ENCODE data around the gene SAMD11. TPM values are rescaled to one million over a fixed set of nuclear protein-coding genes. Genes with fewer than 3 reads are reported as not detected.

The SAMD11 gene
- total RNA-seq, 1 donor from 2014 or later: not detected

DNA sequence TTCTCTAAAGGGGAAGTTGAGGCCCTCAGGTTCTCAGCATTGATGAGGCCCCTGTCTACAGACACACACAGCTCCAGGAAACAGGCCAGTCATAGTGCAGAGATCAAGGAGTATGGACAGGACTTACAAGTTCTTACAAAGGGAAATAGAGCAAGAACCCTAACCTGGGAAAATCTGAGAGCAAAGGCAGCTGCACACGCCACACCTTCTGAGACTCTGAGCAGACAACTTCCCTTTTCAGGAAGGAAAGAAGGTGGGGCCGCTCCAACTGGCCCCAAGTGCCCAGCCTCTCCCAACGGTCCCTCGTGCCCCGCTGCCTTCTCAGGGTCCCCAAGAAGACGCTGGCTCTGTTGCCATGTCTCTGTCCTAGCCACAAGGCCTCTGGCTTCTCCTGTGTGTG, 31.8 kb downstream of the SAMD11 start:
- no peak overlapping the region for H3K27ac Mint-ChIP-seq
- CTCF ChIA-PET: no interaction called here
- POLR2A ChIA-PET: interaction anchor here (1.5 kb wide), 1 partner anchor 15 kb away, joined by 5 read pairs; no protein-coding TSS in a partner anchor
- ATAC-seq (ENCODE audit: low read depth) (no peak), DNase-seq (no peak)
- H3K4me3 Mint-ChIP-seq: no peak overlapping the region
- H3K27me3 Mint-ChIP-seq: no peaks in the 10 kb centered on the region
- peaks cover 73% of the 10 kb centered on the region for H3K36me3 Mint-ChIP-seq (ENCODE audit: low read depth)
- intact Hi-C loops (cut with micrococcal nuclease): no loop called here
- peaks cover 24% of the 10 kb centered on the region for H3K4me1 Mint-ChIP-seq
- H3K9me3 Mint-ChIP-seq: no peaks in the 10 kb centered on the region
- TF ChIP-seq, protein P1, sequence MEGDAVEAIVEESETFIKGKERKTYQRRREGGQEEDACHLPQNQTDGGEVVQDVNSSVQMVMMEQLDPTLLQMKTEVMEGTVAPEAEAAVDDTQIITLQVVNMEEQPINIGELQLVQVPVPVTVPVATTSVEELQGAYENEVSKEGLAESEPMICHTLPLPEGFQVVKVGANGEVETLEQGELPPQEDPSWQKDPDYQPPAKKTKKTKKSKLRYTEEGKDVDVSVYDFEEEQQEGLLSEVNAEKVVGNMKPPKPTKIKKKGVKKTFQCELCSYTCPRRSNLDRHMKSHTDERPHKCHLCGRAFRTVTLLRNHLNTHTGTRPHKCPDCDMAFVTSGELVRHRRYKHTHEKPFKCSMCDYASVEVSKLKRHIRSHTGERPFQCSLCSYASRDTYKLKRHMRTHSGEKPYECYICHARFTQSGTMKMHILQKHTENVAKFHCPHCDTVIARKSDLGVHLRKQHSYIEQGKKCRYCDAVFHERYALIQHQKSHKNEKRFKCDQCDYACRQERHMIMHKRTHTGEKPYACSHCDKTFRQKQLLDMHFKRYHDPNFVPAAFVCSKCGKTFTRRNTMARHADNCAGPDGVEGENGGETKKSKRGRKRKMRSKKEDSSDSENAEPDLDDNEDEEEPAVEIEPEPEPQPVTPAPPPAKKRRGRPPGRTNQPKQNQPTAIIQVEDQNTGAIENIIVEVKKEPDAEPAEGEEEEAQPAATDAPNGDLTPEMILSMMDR (IDR thresholded peaks at IDR 0.05): no peak

DNA sequence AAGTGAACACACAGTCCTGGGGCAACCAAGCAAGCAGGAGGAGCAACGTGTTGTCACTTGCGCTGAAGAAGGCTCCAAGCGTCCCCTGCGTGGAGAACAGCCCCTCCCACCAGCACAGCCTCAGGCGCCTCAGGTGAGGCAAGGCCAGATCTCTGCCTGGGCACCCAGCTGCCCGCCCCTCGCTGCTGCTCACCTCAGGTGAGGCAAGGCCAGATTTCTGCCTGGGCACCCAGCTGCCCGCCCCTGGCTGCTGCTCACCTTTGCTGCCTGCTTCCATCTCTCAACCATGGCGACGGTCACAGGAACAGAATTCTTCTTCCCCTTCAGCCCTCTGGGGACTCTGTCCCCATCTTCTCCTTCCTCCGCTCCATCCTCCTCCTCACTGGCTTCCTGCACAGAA, 32.9 kb downstream of the SAMD11 start:
- H3K27me3 Mint-ChIP-seq: no peaks in the 10 kb centered on the region
- no peaks in the 10 kb centered on the region for H3K9me3 Mint-ChIP-seq
- ChIA-PET CTCF (interaction anchor here (0.8 kb wide), 1 partner anchor 19 kb away, joined by 3 read pairs; no protein-coding TSS in a partner anchor), POLR2A (interaction anchor here (1.5 kb wide), 1 partner anchor 16 kb away, joined by 5 read pairs; no protein-coding TSS in a partner anchor)
- TF ChIP-seq, protein P1 (IDR thresholded peaks at IDR 0.05): no peak
- intact Hi-C loops (cut with micrococcal nuclease): no loop called here
- H3K36me3 Mint-ChIP-seq (ENCODE audit: low read depth): peaks cover 62% of the 10 kb centered on the region
- peaks cover 26% of the 10 kb centered on the region for H3K4me1 Mint-ChIP-seq
- no peak overlapping the region for H3K27ac Mint-ChIP-seq
- ATAC-seq (ENCODE audit: low read depth) (no peak), DNase-seq (no peak)
- H3K4me3 Mint-ChIP-seq: no peak overlapping the region

DNA sequence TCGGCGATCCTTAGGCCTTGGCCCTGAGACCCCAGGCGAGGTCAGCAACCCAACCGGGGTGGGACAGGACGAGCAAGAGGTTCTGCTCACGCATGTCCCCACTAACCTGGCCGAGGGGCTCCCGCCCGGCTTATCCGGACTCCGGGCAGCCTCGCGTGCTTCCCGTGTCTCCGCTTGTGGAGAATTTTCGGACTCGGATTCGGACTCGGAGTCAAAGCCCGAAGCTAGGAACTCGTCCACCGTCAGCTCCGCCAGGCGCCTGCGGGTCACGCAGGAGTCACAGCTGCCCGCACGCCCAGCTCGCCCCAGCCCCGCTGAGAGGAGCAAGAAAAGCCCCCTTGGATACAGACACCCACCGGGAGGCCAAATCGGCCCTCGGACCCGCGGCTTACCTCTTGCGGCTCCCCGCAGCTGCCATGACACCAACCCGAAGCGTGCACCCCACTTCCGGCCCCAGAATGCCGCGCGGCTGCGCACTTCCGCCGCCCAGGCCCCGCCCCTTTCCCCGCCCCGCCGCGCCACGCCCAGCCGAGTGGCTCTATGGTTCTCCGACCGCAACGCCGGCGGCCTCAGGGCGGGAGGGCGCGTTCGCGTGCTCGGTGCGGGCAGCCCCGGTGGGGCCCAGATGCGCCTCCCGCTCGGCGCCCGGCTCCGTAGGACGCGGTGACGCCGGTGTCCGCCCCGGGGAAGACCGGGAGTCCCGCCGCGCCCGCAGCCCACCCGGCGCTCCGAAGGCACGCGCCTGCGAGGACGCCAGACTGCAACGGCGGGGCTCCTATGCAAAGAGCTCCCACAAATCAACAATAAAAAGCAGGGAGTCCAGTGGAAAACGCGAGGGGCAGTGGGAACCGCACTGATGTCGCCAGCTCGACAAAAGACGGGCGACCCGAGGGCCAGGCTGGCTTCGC, 35.4 kb downstream of the SAMD11 start, which contains the start of gene NOC2L:
TSS of gene NOC2L (minus strand) at position 434 of the 908 bp plus-strand sequence. CDS start at position 418, 16 bp downstream.
- Mint-ChIP-seq H3K9me3 (no peaks in the 10 kb centered on the region), H3K27ac (peak within 1 kb of the TSS; percentile 56), H3K27me3 (no peaks in the 10 kb centered on the region), H3K4me1 (peaks cover 28% of the 10 kb centered on the region), H3K4me3 (peak within 1 kb of the TSS; percentile 89), H3K36me3 (ENCODE audit: low read depth) (peaks cover 41% of the 10 kb centered on the region)
- TF ChIP-seq, protein P1 (IDR thresholded peaks at IDR 0.05): no peak
- CTCF ChIA-PET: interaction anchor here (1.0 kb wide), 1 partner anchor 18 kb away, joined by 3 read pairs; no protein-coding TSS in a partner anchor
- intact Hi-C loops (cut with micrococcal nuclease): loop anchor here (1.0 kb wide), 4 partner anchors 8 to 416 kb away; partner anchors contain the start of genes AURKAIP1, C1orf159 and PUSL1
- POLR2A ChIA-PET: interaction anchor here (0.9 to 1.5 kb wide), 3 partner anchors 16 to 950 kb away, joined by 3 to 9 read pairs (median 6); no protein-coding TSS in a partner anchor
- peak; percentile 95 for DNase-seq
- peak; percentile 90 for ATAC-seq (ENCODE audit: low read depth)

DNA sequence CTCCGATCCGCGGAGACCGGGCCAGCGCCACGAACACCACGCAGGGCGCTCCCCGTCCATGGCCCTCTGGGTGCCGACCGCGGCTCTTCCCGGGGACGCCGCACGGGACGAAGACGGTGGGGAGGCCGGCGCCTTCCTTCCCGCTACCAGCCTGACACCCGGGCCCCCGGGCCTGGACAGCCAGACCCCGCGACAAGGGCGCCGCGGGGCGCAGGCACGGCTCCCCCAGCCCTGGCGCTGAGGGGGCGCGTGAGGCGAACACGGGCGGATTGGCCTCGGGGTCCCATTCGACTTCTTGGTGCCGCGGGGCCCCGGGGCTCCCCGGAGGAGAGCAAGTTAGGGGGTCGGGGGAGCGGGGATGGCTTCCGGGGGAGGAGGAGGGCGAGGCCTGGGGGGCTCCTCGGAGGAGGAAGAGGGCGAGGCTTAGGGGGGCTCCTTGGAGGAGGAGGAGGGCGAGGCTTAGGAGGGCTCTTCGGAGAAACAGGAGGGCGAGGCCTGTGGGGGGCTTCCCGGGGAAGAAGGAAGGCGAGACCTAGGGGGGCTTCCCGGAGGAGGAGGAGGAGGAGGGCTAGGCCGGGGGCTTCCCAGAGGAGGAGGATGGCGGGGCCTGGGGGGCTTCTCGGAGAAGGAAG, 36.1 kb downstream of the SAMD11 start:
- TF ChIP-seq, protein P1 (IDR thresholded peaks at IDR 0.05): no peak

More for the DNA sequence above, 36.1 kb downstream of the SAMD11 start:
- Mint-ChIP-seq H3K27me3 (no peaks in the 10 kb centered on the region), H3K27ac (peak overlapping the region; percentile 41), H3K4me3 (peak overlapping the region; percentile 89), H3K4me1 (peaks cover 28% of the 10 kb centered on the region), H3K36me3 (ENCODE audit: low read depth) (peaks cover 33% of the 10 kb centered on the region), H3K9me3 (no peaks in the 10 kb centered on the region)
- no peak for DNase-seq
- no peak for ATAC-seq (ENCODE audit: low read depth)
- POLR2A ChIA-PET: interaction anchor here (0.9 to 1.5 kb wide), 3 partner anchors 16 to 949 kb away, joined by 3 to 9 read pairs (median 6); no protein-coding TSS in a partner anchor
- CTCF ChIA-PET: no interaction called here
- intact Hi-C loops (cut with micrococcal nuclease): loop anchor here (1.0 to 5.0 kb wide), 5 partner anchors 7 to 415 kb away; partner anchors contain the start of genes AURKAIP1, C1orf159 and PUSL1
